Measurements from ENCODE around the gene VN1R5. TPM values are rescaled to one million over a fixed set of nuclear protein-coding genes. Genes with fewer than 3 reads are reported as not detected.

Gene VN1R5
- total RNA-seq, 2 donors from 2014 or later, result not detected

DNA sequence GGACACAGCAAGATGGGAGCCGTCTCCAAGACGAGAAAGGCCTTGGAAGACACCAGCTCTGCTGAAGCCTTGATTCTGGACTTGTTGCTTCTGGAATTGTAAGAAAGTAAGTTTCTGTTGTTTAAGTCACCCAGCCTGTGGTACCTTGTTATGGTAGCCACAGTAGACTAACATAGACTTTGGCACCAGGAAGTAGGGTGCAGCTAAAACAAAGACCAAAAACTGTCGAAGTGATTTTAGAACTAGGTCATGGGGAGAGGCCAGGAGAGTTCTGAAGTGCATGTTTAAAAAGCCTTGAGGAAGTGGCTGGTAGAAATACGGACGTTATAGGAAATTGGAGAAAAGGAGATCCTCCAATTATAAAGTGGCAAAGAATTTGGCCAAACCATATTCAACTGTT, 47.3 kb downstream of the VN1R5 start:
- Histone ChIP-seq H3K9me3 (no peaks in the 10 kb centered on the region), H3K27me3 (no peaks in the 10 kb centered on the region), H3K4me1 (no peaks in the 10 kb centered on the region), H3K27ac (no peak overlapping the region), H3K36me3 (replicated peaks in 1 of 2; ENCODE audit: insufficient read depth in 1 of 2, low read depth in 2 of 2) (peaks cover 0 to 11% of the 10 kb centered on the region in 2 donors), H3K4me3 (no peak overlapping the region)
- intact Hi-C loops (cut with DNase I), result no loop called here
- ATAC-seq, result no peak
- no peak for DNase-seq
- TF ChIP-seq CTCF (IDR thresholded peaks at IDR 0.05) (no peak), POLR2A (IDR thresholded peaks at IDR 0.05) (no peak)
- WGBS, 2 donors, result 58 to 90% methylated on average over 5 of the region's 5 CpGs

- Histone ChIP-seq H3K27ac (no peak overlapping the region), H3K27me3 (no peaks in the 10 kb centered on the region), H3K36me3 (replicated peaks in 1 of 2; ENCODE audit: insufficient read depth in 1 of 2, low read depth in 2 of 2) (peaks cover 0 to 14% of the 10 kb centered on the region in 2 donors), H3K4me1 (no peaks in the 10 kb centered on the region), H3K4me3 (no peak overlapping the region), H3K9me3 (no peaks in the 10 kb centered on the region)
- intact Hi-C loops (cut with DNase I), result no loop called here
- TF ChIP-seq CTCF (IDR thresholded peaks at IDR 0.05) (no peak), POLR2A (IDR thresholded peaks at IDR 0.05) (no peak)
- ATAC-seq (no peak), DNase-seq (no peak)
- WGBS, 2 donors, result 95 to 96% methylated on average over 2 of the region's 2 CpGs
These were observed 48.2 kb downstream of the VN1R5 start for GRCh38 chr1:247304031-247304430.

Small RNA genes within 50 kb of the gene (small RNA-seq; reads per million reads assigned to genes)
- gene RF00019, result not detected

Other genes starting within 250 kb of the VN1R5 start
- gene ZNF695, start 248.0 kb upstream of the VN1R5 start, total RNA-seq, result not detected
- 1 to 10 TPM; 1.3 to 2.3 TPM for gene ZNF670, start 177.3 kb upstream of the VN1R5 start, total RNA-seq
- 1 to 10 TPM; 2.9 to 5.9 TPM for gene ZNF669, start 151.7 kb upstream of the VN1R5 start, total RNA-seq
- 10 to 100 TPM; 20.8 to 32.4 TPM for gene ZNF124, start 84.1 kb upstream of the VN1R5 start, total RNA-seq
- 10 to 100 TPM; 30.0 to 53.4 TPM for gene ZNF496, start 75.8 kb downstream of the VN1R5 start, total RNA-seq
- 1 to 10 TPM in 1 of 2 donors, under 1 TPM in 1; 0.26 to 1.6 TPM for gene NLRP3, start 160.1 kb downstream of the VN1R5 start, total RNA-seq
- not detected for gene OR2B11, start 202.0 kb downstream of the VN1R5 start, total RNA-seq

Data from body of pancreas (tissue), 4 donors.